IPS DF 6.9 (cell line): ENCODE measurements around the gene LEAP2.
"Not testable (repeated sequence)": the region's sequence is repeated elsewhere in the genome, so short reads cannot be mapped to it uniquely, and the experiment has no call there.

Experiments used
- DNase-seq: peaks from one replicate; pipeline ENCODE4 v3.0.0-alpha.2; 2013; ENCODE audit warnings: low read depth, low spot score
- H3K27ac ChIP-seq: one replicate; pipeline ENCODE4 v1.5.1; 2013; ENCODE audit warnings: low read length, control low read depth
- H3K27me3 ChIP-seq: 2 replicates; pipeline ENCODE4 v1.6.1; 2013; ENCODE audit warnings: mild to moderate bottlenecking, low read length; ENCODE audit not compliant: control insufficient read depth, insufficient read depth
- H3K36me3 ChIP-seq: 2 replicates; pipeline ENCODE4 v1.6.1; 2013; ENCODE audit warnings: low read length; ENCODE audit not compliant: control insufficient read depth, insufficient read depth
- H3K4me1 ChIP-seq: 2 replicates; pipeline ENCODE4 v1.6.1; 2013; ENCODE audit warnings: low read length; ENCODE audit not compliant: control insufficient read depth, insufficient read depth
- H3K4me3 ChIP-seq: 2 replicates; pipeline ENCODE4 v1.5.1; 2013; ENCODE audit warnings: mild to moderate bottlenecking, low read length
- H3K9me3 ChIP-seq: 2 replicates; pipeline ENCODE4 v1.6.1; 2013; ENCODE audit warnings: low read length, inconsistent platforms; ENCODE audit not compliant: control insufficient read depth, insufficient read depth
- WGBS: extraction: QIAGEN DNeasy Blood & Tissue Kit; methylation state at CpG from one replicate; pipeline ENCODE4 v1.1.7; 2013; ENCODE audit warnings: mixed read lengths, missing lambda C conversion rate; ENCODE audit not compliant: insufficient read length, insufficient coverage; 5-methylcytosine and 5-hydroxymethylcytosine counted together

Gene LEAP2

GRCh38 chr5:132840896-132841295 is 32.6 kb upstream of the LEAP2 start:
- WGBS: no CpG with 5 or more reads among the region's 1 CpG

GRCh38 chr5:132841305-132841704 is 32.2 kb upstream of the LEAP2 start:
- DNase-seq: no peak
- Histone ChIP-seq H3K27ac (no peak overlapping the region), H3K4me1 (no peaks in the 10 kb centered on the region), H3K4me3 (no peak overlapping the region), H3K9me3 (no peaks in the 10 kb centered on the region), H3K36me3 (no peaks in the 10 kb centered on the region), H3K27me3 (no peaks in the 10 kb centered on the region)
- WGBS: no CpG with 5 or more reads among the region's 4 CpGs

More at GRCh38 chr5:132840896-132841295, 32.6 kb upstream of the LEAP2 start:
- Histone ChIP-seq H3K27ac (no peak overlapping the region), H3K27me3 (no peaks in the 10 kb centered on the region), H3K36me3 (no peaks in the 10 kb centered on the region), H3K4me1 (no peaks in the 10 kb centered on the region), H3K9me3 (no peaks in the 10 kb centered on the region), H3K4me3 (no peak overlapping the region)
- DNase-seq: no peak

- no peaks in the 10 kb centered on the region for H3K36me3 ChIP-seq
- H3K27ac ChIP-seq: no peak overlapping the region
- no peaks in the 10 kb centered on the region for H3K9me3 ChIP-seq
- DNase-seq: no peak
- WGBS: no CpG with 5 or more reads among the region's 8 CpGs
- no peak overlapping the region for H3K4me3 ChIP-seq
- H3K27me3 ChIP-seq: no peaks in the 10 kb centered on the region
- no peaks in the 10 kb centered on the region for H3K4me1 ChIP-seq
These were observed 25.2 kb upstream of the LEAP2 start for GRCh38 chr5:132848270-132848669.

- H3K9me3 ChIP-seq: no peaks in the 10 kb centered on the region
- no CpG with 5 or more reads among the region's 1 CpG for WGBS
- no peaks in the 10 kb centered on the region for H3K36me3 ChIP-seq
- no peak overlapping the region for H3K4me3 ChIP-seq
- no peak overlapping the region for H3K27ac ChIP-seq
- no peaks in the 10 kb centered on the region for H3K27me3 ChIP-seq
- H3K4me1 ChIP-seq: no peaks in the 10 kb centered on the region
- DNase-seq: no peak
These were observed 24.1 kb upstream of the LEAP2 start for GRCh38 chr5:132849347-132849746.

- Histone ChIP-seq H3K27ac (no peak overlapping the region), H3K36me3 (no peaks in the 10 kb centered on the region), H3K9me3 (no peaks in the 10 kb centered on the region), H3K27me3 (no peaks in the 10 kb centered on the region), H3K4me3 (no peak overlapping the region), H3K4me1 (no peaks in the 10 kb centered on the region)
- no CpG with 5 or more reads among the region's 2 CpGs for WGBS
- DNase-seq: no peak
These were observed 23.4 kb upstream of the LEAP2 start for GRCh38 chr5:132850066-132850465.

- no peaks in the 10 kb centered on the region for H3K36me3 ChIP-seq
- no peak overlapping the region for H3K27ac ChIP-seq
- no peaks in the 10 kb centered on the region for H3K4me1 ChIP-seq
- H3K4me3 ChIP-seq: no peak overlapping the region
- no peaks in the 10 kb centered on the region for H3K27me3 ChIP-seq
- no peaks in the 10 kb centered on the region for H3K9me3 ChIP-seq
- no CpG with 5 or more reads among the region's 3 CpGs for WGBS
- DNase-seq: no peak
These were observed 20.1 kb upstream of the LEAP2 start for GRCh38 chr5:132853323-132853722.

- Histone ChIP-seq H3K27ac (no peak overlapping the region), H3K36me3 (no peaks in the 10 kb centered on the region), H3K27me3 (no peaks in the 10 kb centered on the region), H3K4me1 (no peaks in the 10 kb centered on the region), H3K4me3 (no peak overlapping the region), H3K9me3 (no peaks in the 10 kb centered on the region)
- WGBS: no CpG with 5 or more reads among the region's 1 CpG
- DNase-seq: no peak
These were observed 19.7 kb upstream of the LEAP2 start for GRCh38 chr5:132853790-132854189.

GRCh38 chr5:132854301-132854700 is 19.2 kb upstream of the LEAP2 start:
- Histone ChIP-seq H3K4me3 (no peak overlapping the region), H3K9me3 (no peaks in the 10 kb centered on the region), H3K27me3 (no peaks in the 10 kb centered on the region), H3K4me1 (no peaks in the 10 kb centered on the region), H3K36me3 (no peaks in the 10 kb centered on the region), H3K27ac (no peak overlapping the region)
- WGBS: no CpG with 5 or more reads among the region's 3 CpGs
- no peak for DNase-seq

GRCh38 chr5:132854992-132855391 is 18.5 kb upstream of the LEAP2 start:
- H3K4me1 ChIP-seq, H3K27ac ChIP-seq, DNase-seq, H3K4me3 ChIP-seq, H3K9me3 ChIP-seq, H3K27me3 ChIP-seq, H3K36me3 ChIP-seq: not testable (repeated sequence)
- whole genome bisulfite sequencing: no CpG with 5 or more reads among the region's 5 CpGs

- no peaks in the 10 kb centered on the region for H3K9me3 ChIP-seq
- H3K36me3 ChIP-seq: no peaks in the 10 kb centered on the region
- no peak for DNase-seq
- H3K4me3 ChIP-seq: no peak overlapping the region
- no peak overlapping the region for H3K27ac ChIP-seq
- no CpG with 5 or more reads among the region's 3 CpGs for whole genome bisulfite sequencing
- H3K27me3 ChIP-seq: no peaks in the 10 kb centered on the region
- H3K4me1 ChIP-seq: no peaks in the 10 kb centered on the region
These were observed 17.5 kb upstream of the LEAP2 start for GRCh38 chr5:132856011-132856410.

- Histone ChIP-seq H3K4me3 (no peak overlapping the region), H3K27ac (no peak overlapping the region), H3K9me3 (no peaks in the 10 kb centered on the region), H3K4me1 (no peaks in the 10 kb centered on the region), H3K27me3 (no peaks in the 10 kb centered on the region), H3K36me3 (no peaks in the 10 kb centered on the region)
- no CpG with 5 or more reads among the region's 2 CpGs for WGBS
- DNase-seq: no peak
These were observed 13.5 kb upstream of the LEAP2 start for GRCh38 chr5:132859889-132860437.
